Measurements from ENCODE around the gene CP.

DNA sequence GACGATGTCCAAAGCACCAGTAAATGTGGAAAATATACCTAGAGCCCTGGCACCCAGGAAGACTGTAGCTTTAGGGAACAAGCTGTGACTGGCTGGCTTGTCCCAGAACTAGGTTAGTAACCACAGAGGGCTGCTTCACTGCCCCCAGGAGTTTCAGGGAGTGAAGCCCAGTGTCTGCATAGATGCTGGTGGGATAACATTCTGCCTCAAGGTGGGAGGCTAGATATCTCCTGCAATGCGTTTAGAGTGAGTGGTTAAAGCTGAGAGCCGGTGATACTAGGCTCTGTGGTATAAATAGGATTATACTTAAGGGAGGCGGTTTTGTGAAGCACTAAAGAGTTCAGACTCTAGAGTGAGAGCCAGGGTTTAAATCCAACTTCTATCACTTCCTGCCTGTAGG, 11.7 kb upstream of the CP start:
- TF ChIP-seq, protein P1, sequence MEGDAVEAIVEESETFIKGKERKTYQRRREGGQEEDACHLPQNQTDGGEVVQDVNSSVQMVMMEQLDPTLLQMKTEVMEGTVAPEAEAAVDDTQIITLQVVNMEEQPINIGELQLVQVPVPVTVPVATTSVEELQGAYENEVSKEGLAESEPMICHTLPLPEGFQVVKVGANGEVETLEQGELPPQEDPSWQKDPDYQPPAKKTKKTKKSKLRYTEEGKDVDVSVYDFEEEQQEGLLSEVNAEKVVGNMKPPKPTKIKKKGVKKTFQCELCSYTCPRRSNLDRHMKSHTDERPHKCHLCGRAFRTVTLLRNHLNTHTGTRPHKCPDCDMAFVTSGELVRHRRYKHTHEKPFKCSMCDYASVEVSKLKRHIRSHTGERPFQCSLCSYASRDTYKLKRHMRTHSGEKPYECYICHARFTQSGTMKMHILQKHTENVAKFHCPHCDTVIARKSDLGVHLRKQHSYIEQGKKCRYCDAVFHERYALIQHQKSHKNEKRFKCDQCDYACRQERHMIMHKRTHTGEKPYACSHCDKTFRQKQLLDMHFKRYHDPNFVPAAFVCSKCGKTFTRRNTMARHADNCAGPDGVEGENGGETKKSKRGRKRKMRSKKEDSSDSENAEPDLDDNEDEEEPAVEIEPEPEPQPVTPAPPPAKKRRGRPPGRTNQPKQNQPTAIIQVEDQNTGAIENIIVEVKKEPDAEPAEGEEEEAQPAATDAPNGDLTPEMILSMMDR (IDR thresholded peaks at IDR 0.05): no peak
- TF ChIP-seq, protein P2, sequence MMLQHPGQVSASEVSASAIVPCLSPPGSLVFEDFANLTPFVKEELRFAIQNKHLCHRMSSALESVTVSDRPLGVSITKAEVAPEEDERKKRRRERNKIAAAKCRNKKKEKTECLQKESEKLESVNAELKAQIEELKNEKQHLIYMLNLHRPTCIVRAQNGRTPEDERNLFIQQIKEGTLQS (CRISPR knock-in tag; conservative IDR thresholded peaks at IDR 0.05): no peak

Measured in WTC11 (cell line).